ENCODE results near the gene ARL13B.

DNA sequence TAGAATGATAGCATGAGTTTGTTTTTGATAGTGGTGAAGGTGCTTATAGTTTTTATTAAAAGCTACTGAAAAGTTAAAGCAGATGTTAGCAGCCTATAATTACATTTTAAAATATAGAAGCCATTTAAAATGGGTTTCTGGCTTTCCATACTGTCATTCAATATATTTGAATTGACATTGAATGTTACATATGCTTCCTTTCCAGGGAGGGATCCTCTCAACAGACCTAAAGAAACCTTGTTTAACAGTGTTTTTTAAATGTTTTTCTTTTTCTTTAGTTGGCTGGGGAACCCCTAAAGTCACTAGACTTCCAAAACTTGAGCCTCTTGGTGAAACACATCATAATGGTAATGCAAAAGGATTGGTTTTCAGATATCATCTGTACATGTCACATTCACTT is 70.6 kb downstream of the ARL13B start:
- TF ChIP-seq POLR2AphosphoS5 (IDR thresholded peaks at IDR 0.05) = no peak
- no peak for TF ChIP-seq CTCF (IDR thresholded peaks at IDR 0.05)
- no peak for TF ChIP-seq POLR2A (IDR thresholded peaks at IDR 0.05)
